ENCODE data around the gene ANO6. TPM values are rescaled to one million over a fixed set of nuclear protein-coding genes. Genes with fewer than 3 reads are reported as not detected.

Gene ANO6
- total RNA-seq, 2 donors from 2014 or later, result 24.4 to 28.0 TPM

- DNase-seq (no peak), ATAC-seq (no peak)
- no peak overlapping the region for H3K4me3 ChIP-seq
- no peaks in the 10 kb centered on the region for H3K36me3 ChIP-seq (replicated peaks in 1 of 2; ENCODE audit: insufficient read depth in 1 of 2, low read depth in 2 of 2)
- H3K4me1 ChIP-seq, result peaks cover 12% of the 10 kb centered on the region
- intact Hi-C loops (cut with DNase I), result no loop called here
- TF ChIP-seq POLR2A (IDR thresholded peaks at IDR 0.05), result no peak
- no peak for TF ChIP-seq CTCF (IDR thresholded peaks at IDR 0.05)
- H3K9me3 ChIP-seq, result no peaks in the 10 kb centered on the region
- WGBS, 2 donors, result 72 to 75% methylated on average over 4 of the region's 4 CpGs
- H3K27me3 ChIP-seq, result no peaks in the 10 kb centered on the region
- no peak overlapping the region for H3K27ac ChIP-seq
Measured at GRCh38 chr12:45279931-45280830, 64.3 kb downstream of the ANO6 start.

GRCh38 chr12:45281994-45282393, 66.1 kb downstream of the ANO6 start:
- Histone ChIP-seq H3K36me3 (replicated peaks in 1 of 2; ENCODE audit: insufficient read depth in 1 of 2, low read depth in 2 of 2) (no peaks in the 10 kb centered on the region), H3K4me1 (peaks cover 12% of the 10 kb centered on the region), H3K9me3 (no peaks in the 10 kb centered on the region), H3K27me3 (no peaks in the 10 kb centered on the region), H3K4me3 (no peak overlapping the region), H3K27ac (no peak overlapping the region)
- 71 to 95% methylated on average over 1 of the region's 1 CpG for WGBS, 2 donors
- intact Hi-C loops (cut with DNase I), result no loop called here
- no peak for ATAC-seq
- TF ChIP-seq CTCF (IDR thresholded peaks at IDR 0.05), result no peak
- no peak for TF ChIP-seq POLR2A (IDR thresholded peaks at IDR 0.05)
- DNase-seq, result no peak

- 79 to 85% methylated on average over 4 of the region's 4 CpGs for WGBS, 2 donors
- Histone ChIP-seq H3K4me1 (peaks cover 12% of the 10 kb centered on the region), H3K27me3 (no peaks in the 10 kb centered on the region), H3K4me3 (no peak overlapping the region), H3K36me3 (replicated peaks in 1 of 2; ENCODE audit: insufficient read depth in 1 of 2, low read depth in 2 of 2) (no peaks in the 10 kb centered on the region), H3K27ac (no peak overlapping the region), H3K9me3 (no peaks in the 10 kb centered on the region)
- DNase-seq (no peak), ATAC-seq (no peak)
- TF ChIP-seq CTCF (IDR thresholded peaks at IDR 0.05) (no peak), POLR2A (IDR thresholded peaks at IDR 0.05) (no peak)
- intact Hi-C loops (cut with DNase I), result no loop called here
Measured at GRCh38 chr12:45282411-45282810, 66.5 kb downstream of the ANO6 start.

GRCh38 chr12:45284096-45284901, 68.4 kb downstream of the ANO6 start:
- Histone ChIP-seq H3K27me3 (no peaks in the 10 kb centered on the region), H3K4me3 (no peak overlapping the region), H3K27ac (no peak overlapping the region), H3K4me1 (peaks cover 12% of the 10 kb centered on the region), H3K36me3 (replicated peaks in 1 of 2; ENCODE audit: insufficient read depth in 1 of 2, low read depth in 2 of 2) (no peaks in the 10 kb centered on the region), H3K9me3 (no peaks in the 10 kb centered on the region)
- TF ChIP-seq POLR2A (IDR thresholded peaks at IDR 0.05), result no peak
- no peak for TF ChIP-seq CTCF (IDR thresholded peaks at IDR 0.05)
- ATAC-seq (no peak), DNase-seq (no peak)
- 59 to 69% methylated on average over 8 of the region's 8 CpGs for WGBS, 2 donors
- intact Hi-C loops (cut with DNase I), result no loop called here
